GM12864 (cell line): ENCODE measurements around the gene UBXN11.
"Not testable (repeated sequence)": the region's sequence is repeated elsewhere in the genome, so short reads cannot be mapped to it uniquely, and the experiment has no call there.

Experiments
- DNase-seq: peaks from one replicate; pipeline ENCODE4 v3.0.0-alpha.2; 2011; ENCODE audit warnings: low read depth
- H3K4me3 ChIP-seq: 2 replicates; pipeline ENCODE4 v1.5.1; 2011; ENCODE audit warnings: mild to moderate bottlenecking, low read depth, low read length, control low read depth
- TF ChIP-seq, protein P1 (sequence below): IDR thresholded peaks from 2 replicates; pipeline ENCODE4 v1.5.1; 2011; ENCODE audit warnings: low read depth, mild to moderate bottlenecking, moderate library complexity, low read length, control low read depth, inconsistent platforms; ENCODE audit errors: missing control alignments

The UBXN11 gene

DNA sequence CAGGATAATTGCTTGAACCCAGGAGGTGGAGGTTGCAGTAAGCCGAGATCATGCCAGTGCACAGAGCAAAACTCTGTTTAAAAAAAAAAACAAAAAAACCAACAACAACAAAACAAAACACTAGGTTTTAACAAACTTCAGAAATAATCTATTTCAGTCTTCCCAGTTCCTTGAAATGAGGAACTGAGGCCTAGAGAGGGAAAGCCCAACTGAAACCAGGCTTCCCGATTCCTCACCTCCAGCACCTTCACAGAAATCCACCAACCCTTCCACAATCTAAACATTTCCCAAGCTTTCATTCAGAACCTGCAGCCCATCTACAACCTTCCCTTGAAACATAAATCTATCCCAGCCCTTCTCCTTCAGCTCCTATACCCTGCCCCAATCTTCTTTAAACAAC, 10.7 kb upstream of the UBXN11 start:
- peak overlapping the region; percentile 60; the same call in 1 of the 2 replicates for H3K4me3 ChIP-seq

DNA sequence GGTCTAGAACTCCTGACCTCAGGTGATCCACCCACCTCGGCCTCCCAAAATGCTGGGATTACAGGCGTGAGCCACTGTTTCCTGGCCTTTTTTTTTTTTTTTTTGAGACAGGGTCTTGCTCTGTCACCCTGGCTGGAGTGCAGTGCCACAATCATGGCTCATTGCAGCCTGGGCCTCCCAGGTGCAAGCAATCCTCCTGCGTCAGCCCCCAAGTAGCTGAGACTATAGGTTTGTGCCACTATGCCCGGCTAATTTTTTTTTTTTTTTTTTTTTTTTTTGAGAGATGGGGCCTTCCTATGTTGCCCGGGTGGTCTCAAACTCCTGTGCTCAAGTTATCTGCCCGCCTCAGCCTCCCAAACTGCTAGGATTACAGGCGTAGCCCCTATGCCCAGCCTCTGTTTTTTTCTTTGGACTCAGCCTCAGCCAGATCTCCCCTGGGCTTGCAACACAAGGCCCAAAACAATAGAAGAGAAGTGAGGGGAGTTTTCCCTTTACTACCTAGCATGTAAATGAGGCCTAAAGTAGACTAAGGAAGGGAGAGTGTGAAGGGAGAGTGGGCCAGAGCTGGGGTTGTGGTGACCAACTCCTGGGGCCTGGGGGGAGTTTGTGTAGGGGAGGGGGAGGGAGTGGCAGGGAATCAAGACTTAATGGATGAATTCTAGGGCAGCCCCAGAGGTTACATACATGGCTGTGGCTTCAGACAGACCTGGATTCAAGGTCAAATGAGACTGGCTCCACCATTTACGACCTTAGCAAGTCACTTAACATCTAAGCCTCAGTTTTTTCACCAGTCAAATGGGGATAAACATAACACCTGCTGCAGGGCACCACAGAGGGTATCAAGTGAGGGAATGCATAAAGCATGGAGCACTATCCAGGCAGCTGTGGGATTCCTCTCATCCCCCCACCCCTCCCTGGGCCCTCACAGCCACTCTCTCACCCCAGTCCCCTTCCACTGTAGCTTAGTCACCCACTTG, 9.7 kb upstream of the UBXN11 start:
- TF ChIP-seq, protein P1, sequence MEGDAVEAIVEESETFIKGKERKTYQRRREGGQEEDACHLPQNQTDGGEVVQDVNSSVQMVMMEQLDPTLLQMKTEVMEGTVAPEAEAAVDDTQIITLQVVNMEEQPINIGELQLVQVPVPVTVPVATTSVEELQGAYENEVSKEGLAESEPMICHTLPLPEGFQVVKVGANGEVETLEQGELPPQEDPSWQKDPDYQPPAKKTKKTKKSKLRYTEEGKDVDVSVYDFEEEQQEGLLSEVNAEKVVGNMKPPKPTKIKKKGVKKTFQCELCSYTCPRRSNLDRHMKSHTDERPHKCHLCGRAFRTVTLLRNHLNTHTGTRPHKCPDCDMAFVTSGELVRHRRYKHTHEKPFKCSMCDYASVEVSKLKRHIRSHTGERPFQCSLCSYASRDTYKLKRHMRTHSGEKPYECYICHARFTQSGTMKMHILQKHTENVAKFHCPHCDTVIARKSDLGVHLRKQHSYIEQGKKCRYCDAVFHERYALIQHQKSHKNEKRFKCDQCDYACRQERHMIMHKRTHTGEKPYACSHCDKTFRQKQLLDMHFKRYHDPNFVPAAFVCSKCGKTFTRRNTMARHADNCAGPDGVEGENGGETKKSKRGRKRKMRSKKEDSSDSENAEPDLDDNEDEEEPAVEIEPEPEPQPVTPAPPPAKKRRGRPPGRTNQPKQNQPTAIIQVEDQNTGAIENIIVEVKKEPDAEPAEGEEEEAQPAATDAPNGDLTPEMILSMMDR, result no peak
- H3K4me3 ChIP-seq, result no peak overlapping the region; the same call in 1 of the 2 replicates
- no peak for DNase-seq

More for the DNA sequence above, 10.7 kb upstream of the UBXN11 start:
- DNase-seq, result no peak
- TF ChIP-seq, protein P1, result no peak

DNA sequence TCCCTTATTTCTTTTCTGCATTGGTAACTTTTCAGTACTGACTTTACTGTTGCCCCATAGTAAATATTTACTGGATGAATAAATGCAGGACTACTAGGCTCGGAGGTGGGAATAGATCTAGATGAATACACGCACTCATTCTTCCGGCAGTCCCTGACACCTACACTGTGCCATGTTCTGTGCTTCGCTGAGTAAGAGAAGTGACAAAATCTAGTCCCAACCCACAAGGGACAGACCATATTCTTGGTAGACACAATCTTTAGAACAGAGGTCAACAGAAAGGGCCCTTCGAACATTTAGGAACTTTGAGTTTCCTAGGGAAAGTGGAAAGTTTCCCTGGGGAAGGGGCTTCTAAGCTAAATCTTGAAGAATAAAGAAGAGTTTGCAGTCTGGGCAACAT, 8.1 kb upstream of the UBXN11 start:
- TF ChIP-seq, protein P1, result no peak

DNA sequence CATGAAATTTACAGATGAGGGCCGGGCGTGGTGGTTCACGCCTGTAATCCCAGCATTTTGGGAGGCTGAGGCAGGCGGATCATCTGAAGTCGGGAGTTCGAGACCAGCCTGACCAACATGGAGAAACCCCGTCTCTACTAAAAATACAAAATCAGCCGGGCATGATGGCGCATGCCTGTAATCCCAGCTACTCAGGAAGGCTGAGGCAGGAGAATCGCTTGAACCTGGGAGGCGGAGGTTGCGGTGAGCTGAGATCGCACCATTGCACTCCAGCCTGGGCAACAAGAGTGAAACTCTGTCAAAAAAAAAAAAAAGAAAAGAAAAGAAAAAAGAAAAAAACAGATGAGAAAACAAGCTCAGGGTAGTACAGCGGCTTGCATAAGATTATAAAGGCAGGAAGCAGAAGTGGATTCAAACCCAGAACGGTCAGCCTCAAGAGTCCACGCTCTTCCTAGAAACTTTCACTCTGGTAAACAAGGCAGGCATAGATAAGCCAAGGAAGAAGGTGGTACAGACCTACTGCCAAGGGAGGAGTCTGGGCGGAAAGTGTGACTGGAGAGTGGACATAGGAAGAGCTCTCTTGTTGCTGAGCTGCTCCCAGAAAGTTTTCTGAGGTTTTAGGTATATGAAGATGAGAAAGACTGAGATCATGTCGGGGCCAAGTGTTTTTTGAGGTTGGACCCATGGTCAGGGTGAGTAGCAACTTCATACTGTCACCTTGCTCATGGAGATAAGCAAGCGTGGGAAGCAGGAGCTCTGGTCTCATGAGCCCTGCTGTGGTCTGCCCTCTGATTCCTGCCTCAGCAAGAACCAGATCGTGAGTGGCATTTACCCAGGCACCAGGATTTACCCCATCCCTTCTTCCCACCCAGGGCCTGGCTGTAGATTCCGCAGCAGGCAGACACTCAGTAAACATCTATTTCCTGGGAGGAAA, 1.8 kb upstream of the UBXN11 start:
- H3K4me3 ChIP-seq, DNase-seq: not testable (repeated sequence)

More for the DNA sequence above, 8.1 kb upstream of the UBXN11 start:
- no peak overlapping the region for H3K4me3 ChIP-seq
- no peak for DNase-seq

DNA sequence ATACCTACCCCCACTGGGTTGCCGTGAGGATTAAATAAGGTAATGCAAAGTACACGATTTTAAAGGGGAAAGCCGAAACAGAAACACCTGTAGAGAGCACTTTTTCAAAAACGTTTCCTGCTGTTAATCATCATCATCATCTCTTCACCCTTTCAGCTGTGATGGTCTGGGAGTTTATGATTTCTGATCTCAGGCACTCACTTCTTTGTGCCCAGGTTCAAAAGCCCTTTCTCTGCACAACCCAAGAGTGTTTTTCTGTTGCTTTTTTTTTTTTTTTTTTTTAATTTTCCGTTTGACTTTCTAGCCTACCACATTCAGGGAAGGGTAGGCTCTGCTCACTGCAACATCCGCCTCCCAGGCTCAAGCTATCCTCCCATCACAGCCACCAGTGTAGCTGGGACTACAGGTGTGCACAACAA, 936 bp upstream of the UBXN11 start:
- DNase-seq, result no peak
- peak overlapping the region; percentile 66 for H3K4me3 ChIP-seq
- TF ChIP-seq, protein P1, result no peak

DNA sequence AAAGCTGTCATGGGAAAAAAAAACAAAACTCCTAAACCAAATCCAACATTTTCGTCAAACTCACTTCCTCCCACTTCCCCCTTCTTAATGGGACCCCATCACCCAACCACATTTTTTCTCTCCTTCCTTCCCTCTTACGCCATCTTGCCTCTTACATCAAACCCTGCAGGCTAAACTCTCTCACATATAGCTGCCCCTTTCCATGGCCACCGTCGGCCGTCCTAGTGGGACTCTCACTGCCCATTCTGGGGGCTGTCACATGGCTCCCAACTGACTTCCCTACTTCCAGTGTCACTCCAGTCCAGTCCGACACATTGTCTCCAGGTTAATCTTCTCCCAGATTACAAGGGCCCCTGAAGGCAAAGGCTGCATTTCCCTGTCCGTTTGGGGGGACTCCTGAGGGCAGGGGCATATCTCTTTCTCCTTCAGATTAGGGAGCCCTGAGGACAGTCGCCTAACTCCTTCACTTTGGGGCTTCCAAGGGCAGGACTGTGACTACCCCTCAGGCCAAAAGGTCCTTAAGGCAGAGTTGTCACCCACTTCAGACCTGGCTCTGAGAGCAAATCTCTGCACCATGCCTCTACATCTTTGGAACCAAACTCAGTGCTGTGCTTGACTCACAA, 658 bp downstream of the UBXN11 start:
- peak overlapping the region; percentile 66 for H3K4me3 ChIP-seq
- TF ChIP-seq, protein P1, result no peak
- DNase-seq, result no peak
